K562 (cell line): ENCODE data around the gene CYTH1. TPM values are rescaled to one million over a fixed set of nuclear protein-coding genes. Genes with fewer than 3 reads are reported as not detected.

ENCODE experiments used
- ZNF436 ChIP-seq: fragments of 250-450, 450-650 bp; sonication (Bioruptor Pico); formaldehyde crosslinking; IDR thresholded peaks from 2 replicates; pipeline ENCODE4 v1.7.0; 2020; ENCODE audit warnings: mild to moderate bottlenecking
- polyA plus RNA-seq, 8 experiments: library from polyadenylated mRNA; depleted of rRNA in 4 of 8; stranded (reverse) in 5 of 8; unstranded in 3 of 8; fragments of >200 nt; fragmentation: Nextera tagmentation in 2 of 8; fragmentation: Illumina TruSeq in 1 of 8; extraction: Ambion mirVana in 2 of 8; extraction: Trizol in 1 of 8; gene quantifications; 2 replicates each; pipeline versions ENCODE4 v1.2.1 to v1.2.3, GENCODE V29; 2011 to 2014; ENCODE audit warnings: inconsistent platforms in 1 of 8, missing spikeins in 1 of 8
- total RNA-seq, 7 experiments: library from RNA; depleted of rRNA in 6 of 7; stranded (reverse); fragments of >200 nt in 6 of 7; fragmentation: Illumina TruSeq in 2 of 7; extraction: Trizol in 2 of 7; gene quantifications; 2 replicates each; pipeline versions ENCODE4 v1.2.1 to v1.2.3, GENCODE V29; 2011 to 2021; ENCODE audit warnings: low replicate concordance in 1 of 7
- TF ChIP-seq, protein P1 (sequence below): fragments of 250-450 bp; sonication (Bioruptor Pico); IDR thresholded peaks from 2 replicates; pipeline ENCODE4 v1.4.0; 2020

Gene CYTH1
- total and polyA plus RNA-seq, 9 of the 15 experiments (the other 6 are each of a cell fraction or from before 2014, with no cell fraction given): 0.52 to 27.7 (median 16.8) TPM

DNA sequence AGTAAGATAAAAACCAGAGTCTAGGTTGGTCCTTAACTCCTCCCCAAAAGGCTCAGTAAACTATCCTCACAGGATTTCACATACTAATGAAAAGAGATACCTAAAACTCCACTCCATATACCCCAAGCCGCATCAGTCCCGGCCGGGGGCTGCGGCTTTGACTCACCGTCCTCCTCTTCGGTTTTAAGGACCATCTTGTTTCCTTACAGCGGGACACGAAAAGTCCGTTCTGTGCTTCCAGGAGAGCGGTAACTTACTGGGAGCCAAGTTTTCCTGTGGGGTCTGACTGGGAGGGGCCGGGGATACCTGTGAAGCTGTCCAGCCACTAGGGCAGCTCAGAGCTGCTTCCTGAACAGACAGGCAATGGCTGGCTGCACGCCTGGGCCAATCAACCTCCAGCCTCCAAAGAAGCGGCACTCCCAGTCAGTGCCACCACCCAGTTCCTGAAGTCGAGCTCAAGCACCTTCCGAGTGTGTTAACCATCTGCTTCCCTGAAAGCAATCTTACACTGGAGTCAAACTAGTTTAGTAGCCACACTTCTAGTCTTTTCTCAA is 45.5 kb downstream of the CYTH1 start (continued):
- TF ChIP-seq, protein P1, sequence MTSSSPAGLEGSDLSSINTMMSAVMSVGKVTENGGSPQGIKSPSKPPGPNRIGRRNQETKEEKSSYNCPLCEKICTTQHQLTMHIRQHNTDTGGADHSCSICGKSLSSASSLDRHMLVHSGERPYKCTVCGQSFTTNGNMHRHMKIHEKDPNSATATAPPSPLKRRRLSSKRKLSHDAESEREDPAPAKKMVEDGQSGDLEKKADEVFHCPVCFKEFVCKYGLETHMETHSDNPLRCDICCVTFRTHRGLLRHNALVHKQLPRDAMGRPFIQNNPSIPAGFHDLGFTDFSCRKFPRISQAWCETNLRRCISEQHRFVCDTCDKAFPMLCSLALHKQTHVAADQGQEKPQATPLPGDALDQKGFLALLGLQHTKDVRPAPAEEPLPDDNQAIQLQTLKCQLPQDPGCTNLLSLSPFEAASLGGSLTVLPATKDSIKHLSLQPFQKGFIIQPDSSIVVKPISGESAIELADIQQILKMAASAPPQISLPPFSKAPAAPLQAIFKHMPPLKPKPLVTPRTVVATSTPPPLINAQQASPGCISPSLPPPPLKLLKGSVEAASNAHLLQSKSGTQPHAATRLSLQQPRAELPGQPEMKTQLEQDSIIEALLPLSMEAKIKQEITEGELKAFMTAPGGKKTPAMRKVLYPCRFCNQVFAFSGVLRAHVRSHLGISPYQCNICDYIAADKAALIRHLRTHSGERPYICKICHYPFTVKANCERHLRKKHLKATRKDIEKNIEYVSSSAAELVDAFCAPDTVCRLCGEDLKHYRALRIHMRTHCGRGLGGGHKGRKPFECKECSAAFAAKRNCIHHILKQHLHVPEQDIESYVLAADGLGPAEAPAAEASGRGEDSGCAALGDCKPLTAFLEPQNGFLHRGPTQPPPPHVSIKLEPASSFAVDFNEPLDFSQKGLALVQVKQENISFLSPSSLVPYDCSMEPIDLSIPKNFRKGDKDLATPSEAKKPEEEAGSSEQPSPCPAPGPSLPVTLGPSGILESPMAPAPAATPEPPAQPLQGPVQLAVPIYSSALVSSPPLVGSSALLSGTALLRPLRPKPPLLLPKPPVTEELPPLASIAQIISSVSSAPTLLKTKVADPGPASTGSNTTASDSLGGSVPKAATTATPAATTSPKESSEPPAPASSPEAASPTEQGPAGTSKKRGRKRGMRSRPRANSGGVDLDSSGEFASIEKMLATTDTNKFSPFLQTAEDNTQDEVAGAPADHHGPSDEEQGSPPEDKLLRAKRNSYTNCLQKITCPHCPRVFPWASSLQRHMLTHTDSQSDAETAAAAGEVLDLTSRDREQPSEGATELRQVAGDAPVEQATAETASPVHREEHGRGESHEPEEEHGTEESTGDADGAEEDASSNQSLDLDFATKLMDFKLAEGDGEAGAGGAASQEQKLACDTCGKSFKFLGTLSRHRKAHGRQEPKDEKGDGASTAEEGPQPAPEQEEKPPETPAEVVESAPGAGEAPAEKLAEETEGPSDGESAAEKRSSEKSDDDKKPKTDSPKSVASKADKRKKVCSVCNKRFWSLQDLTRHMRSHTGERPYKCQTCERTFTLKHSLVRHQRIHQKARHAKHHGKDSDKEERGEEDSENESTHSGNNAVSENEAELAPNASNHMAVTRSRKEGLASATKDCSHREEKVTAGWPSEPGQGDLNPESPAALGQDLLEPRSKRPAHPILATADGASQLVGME: 0 out of 2 replicates have a peak, but pooled peaks have one; percentile 20
- no peak for TF ChIP-seq ZNF436 (CRISPR knock-in tag)
